GM20431 (cell line): ENCODE data around the gene ATP5F1C.
"Not testable (repeated sequence)": the region's sequence is repeated elsewhere in the genome, so short reads cannot be mapped to it uniquely, and the experiment has no call there.

Source experiments
- in situ Hi-C: fragments of 300-500 bp; cut with MseI, MboI; formaldehyde crosslinking; loops from one replicate; pipeline ENCODE4 v1.15.0; 2020; ENCODE audit warnings: low sequenced_read_pairs; ENCODE audit not compliant: unreplicated experiment

Gene ATP5F1C

GRCh38 chr10:7792541-7792940 is 4.6 kb downstream of the ATP5F1C start:
- in situ Hi-C loops: no loop called here

DNA sequence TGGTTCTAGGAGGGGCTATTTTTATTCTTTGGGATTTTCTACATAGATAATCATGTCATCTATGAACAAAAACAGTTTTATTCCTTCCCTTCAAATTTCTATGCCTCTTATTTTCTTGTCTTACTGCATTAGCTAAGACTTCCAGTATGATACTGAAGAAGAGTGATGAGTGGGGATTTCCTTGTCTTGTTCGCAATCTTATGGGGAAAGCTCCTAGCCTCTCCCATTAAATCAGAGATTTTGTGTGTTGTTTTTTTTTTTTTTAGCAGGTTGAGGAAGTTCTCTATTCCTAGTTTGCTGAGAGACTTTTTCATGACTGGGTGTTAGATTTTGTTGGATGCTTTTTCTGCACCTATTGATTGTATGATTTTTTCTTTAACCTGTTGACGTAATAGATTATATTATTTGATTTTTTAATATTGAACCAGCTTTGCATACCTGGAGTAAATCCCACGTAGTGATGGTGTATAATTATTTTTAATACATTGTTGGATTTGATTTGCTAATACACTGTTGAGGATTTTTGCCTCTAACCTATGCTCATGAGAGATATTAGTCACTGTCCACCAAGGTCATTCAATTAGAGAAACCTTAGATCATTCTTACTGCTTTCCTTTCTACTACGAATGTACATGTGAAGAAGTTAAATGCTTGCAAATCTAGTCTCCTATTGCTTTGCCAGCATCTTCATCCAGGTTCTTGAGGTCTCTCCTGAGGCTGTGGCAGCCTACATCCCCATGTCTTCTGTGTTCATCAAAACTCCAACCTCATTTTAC is 6.5 kb downstream of the ATP5F1C start:
- in situ Hi-C loops: no loop called here

DNA sequence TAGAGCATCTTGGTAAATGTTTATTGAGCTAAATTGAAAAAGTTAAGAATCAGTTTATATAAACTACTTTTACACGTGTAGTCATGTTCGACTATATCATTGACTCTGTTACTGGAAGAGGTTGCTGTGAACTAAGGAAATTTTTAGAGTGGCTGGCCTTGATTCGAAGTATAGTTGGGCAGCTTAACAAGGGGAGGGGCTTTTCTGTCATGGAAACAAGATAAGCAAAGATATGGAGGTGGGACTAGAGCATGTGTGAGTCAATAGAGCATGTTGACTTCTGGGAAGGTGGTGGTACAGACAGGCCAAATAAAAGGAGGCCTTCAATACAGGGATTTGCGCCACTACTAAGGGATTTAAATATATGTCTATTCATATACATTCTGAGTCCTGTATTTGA is 7.6 kb downstream of the ATP5F1C start:
- in situ Hi-C loops: no loop called here

DNA sequence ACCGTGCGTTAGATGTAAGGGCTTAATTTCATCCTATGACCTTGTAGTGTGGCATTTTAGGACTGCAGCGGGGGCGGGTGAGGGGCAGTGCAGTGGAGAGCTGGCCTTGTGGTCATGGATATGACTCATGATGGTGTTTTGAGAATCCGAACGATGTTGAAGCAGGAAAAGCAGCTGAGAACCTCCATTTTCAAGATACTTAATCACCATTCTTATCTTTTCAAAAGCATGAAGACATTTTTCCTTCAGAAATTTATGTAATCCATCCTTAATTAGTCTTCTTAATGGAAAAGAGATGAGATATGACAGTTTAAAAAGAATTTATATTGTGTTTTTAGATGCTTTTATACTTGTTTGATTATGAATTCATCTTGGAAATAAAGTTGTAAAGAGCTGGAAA is 9.6 kb downstream of the ATP5F1C start:
- in situ Hi-C loops: no loop called here

GRCh38 chr10:7802606-7803005 is 14.6 kb downstream of the ATP5F1C start:
- in situ Hi-C loops: no loop called here

GRCh38 chr10:7804216-7804615 is 16.2 kb downstream of the ATP5F1C start:
- in situ Hi-C loops: no loop called here

DNA sequence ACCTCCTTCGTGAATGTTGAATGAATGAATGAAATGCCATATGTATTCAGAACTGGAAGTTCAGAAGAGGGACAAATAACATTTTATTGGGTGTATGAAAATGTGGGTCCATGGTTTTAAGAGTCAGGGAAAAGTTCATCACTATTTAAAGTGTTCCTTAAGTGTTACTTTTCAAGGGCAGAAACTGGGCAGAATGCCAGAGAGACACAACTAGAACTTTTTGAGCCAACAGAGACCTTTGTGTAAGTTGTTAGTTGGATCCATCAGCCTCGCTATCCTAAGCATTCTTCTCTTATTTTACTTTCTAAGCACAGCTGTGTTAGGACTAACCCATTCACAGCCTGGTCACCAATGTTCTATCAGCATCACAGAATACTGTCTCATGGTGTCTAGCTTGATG is 16.8 kb downstream of the ATP5F1C start:
- in situ Hi-C loops: no loop called here

GRCh38 chr10:7808686-7809267 is 20.8 kb downstream of the ATP5F1C start:
- in situ Hi-C loops: no loop called here

DNA sequence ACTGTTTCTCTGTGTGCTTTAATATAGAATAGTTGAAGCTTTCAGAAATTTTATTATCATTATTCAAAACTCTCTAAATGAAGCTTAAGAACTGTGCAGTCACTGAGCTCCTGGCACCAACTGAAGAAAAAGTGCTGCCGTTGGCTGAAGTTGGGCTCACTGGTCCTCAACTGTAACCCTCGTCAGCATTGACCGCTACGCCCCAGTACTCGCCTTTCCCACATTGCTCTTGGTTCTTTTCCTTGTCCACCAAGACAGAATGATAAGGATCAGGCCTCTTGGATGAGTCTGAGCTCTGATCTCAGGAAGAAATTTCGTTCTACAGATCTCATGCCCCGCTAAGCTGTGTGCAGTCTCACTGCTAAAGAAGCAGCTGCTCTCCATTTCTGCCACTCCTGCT is 22.5 kb downstream of the ATP5F1C start:
- in situ Hi-C loops: no loop called here

GRCh38 chr10:7811000-7811399 is 23.0 kb downstream of the ATP5F1C start:
- in situ Hi-C loops: no loop called here

DNA sequence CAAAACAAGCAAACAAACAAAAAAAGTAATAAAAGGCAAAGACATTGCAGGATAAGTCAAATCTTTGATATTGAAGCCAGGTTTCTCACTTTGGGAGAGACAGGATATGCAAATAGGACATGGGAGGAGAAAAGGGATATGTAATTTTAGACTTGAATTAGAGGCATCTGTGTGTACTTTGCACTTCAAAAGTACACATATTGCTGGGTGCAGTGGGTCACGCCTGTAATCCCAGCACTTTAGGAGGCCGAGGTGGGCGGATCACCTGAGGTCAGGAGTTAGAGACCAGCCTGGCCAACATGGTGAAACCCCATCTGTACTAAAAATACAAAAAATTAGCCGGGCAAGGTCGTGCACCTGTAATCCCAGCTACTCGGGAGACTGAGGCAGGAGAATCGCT is 23.8 kb downstream of the ATP5F1C start:
- in situ Hi-C loops: not testable (repeated sequence)

DNA sequence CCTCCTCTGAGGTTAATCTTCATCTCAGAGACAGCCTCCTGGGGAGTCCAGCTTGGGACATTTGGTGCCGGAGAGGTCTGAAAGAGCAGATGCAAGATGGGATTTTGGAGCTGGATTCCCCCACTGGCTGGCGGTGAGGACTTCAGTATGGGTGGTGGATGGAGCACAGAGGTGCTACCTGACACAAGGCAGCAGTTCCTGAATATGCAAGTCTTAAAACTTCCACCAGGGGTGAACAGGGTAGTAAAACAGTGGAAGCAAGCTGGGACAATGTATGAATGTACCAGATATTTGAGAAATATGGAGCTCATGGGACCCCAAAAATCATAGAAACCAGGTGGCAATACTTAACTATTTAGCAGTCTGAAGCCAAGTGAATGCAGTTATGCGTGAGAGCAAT is 25.5 kb downstream of the ATP5F1C start:
- in situ Hi-C loops: no loop called here

- in situ Hi-C loops: no loop called here
Observed at GRCh38 chr10:7817576-7817975, 29.6 kb downstream of the ATP5F1C start.

- in situ Hi-C loops: no loop called here
Observed at GRCh38 chr10:7817984-7818294, 30.0 kb downstream of the ATP5F1C start.

DNA sequence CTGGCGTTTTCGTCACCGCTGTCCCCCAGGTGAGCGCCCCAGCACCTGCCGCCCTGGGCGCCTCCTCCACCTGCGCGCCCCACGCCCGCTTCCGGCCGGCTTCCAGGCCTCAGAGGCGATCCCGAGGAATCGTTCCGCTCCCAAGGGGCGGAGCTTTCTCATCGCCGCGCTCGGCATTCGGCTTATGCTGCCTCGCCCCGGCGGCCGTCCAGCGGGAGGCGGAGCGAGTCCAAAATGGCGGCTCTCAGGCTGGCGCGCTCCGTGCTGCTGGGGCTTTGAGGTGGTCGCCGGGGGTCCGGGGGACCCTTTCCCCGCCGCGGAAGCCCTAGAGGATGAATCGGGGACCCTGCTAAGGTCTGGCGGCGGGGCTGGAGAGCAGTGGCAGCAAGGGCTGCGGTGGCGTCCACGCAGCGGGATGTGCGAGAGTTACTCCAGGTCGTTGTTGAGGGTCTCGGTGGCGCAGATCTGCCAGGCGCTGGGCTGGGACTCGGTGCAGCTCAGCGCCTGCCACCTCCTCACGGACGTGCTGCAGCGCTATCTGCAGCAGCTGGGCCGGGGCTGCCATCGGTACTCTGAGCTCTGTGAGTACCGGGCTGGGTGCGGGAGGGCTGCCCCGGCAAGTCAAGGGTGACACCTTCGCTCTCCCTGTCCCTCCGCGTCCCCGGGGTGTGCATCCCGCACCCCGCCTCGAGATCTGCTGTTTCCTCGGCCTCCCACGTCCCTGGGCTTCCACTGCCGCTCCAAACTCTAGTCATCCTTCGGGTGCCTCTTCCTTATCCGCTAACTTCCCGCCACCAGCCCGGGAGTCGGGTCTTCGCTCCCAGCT is 30.5 kb downstream of the ATP5F1C start, which contains the start of gene TAF3:
Gene TAF3 (plus strand): TSS at position 211 of the 826 bp plus-strand sequence. CDS start 205 bp downstream, at position 416.
- in situ Hi-C loops: no loop called here

DNA sequence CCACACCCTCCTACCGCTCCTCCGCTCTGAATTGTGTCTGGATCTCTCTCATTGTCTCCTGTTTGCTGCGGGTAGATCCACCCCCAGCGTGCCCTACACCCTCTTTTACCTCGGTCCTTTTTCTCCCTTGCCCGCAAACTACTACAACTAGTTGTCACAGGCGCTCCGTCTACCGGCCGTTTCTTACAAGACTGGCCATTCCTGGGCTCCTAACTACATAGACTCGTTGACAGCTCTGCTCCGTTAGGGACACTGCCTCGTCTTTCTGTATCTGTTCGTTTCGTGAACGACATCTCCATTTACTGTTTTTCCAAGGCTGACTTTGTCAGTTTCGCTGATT is 31.1 kb downstream of the ATP5F1C start:
- in situ Hi-C loops: no loop called here

GRCh38 chr10:7824251-7824650 is 36.3 kb downstream of the ATP5F1C start:
- in situ Hi-C loops: no loop called here

DNA sequence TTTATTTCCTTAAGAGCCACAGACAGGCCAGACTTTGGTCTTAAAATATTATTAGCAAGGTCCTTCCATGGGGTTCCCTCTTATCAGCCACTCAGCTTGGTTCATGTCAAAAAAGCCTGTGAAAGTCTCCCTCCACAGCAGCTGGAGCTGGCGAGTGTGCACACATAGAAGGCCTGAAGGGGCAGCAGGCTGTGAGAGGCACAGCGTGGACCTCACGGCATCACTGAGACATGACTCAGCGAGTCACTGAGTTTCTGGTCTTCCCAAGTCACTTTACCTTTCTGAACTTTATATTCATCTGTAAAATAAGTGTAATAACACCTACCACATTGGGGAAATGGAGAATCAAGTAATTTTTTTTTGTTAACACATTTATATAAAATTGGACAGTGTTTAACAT is 39.0 kb downstream of the ATP5F1C start:
- in situ Hi-C loops: no loop called here

DNA sequence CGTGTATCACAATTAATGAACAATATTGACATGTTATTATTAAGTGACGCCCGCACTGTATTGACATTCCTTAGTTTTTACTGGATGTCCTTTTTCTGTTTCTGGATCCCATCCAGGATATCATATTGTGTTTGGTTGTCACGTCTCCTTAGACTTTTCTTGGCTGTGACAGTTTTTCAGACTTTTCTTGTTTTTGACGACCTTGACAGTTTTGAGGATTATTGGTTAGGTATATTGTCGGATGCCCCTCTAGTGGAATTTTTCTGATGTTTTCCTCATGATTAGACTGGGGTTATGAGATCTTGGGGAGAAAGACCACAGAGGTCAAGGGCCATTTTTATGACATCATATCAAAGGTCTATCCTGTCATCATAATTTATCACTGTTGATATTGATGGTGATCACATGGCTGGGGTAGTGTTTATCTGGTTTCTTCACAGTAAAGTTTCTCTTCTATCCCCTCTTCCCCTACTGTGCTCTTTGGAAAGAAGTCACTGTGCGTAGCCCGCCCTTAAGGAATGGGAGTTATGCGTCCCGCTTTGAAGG is 41.4 kb downstream of the ATP5F1C start:
- in situ Hi-C loops: no loop called here

GRCh38 chr10:7832060-7832459 is 44.1 kb downstream of the ATP5F1C start:
- in situ Hi-C loops: no loop called here

GRCh38 chr10:7833210-7833609 is 45.2 kb downstream of the ATP5F1C start:
- in situ Hi-C loops: no loop called here
